SK-N-SH (cell line): ENCODE results near the gene LONRF3. TPM values are rescaled to one million over a fixed set of nuclear protein-coding genes. Genes with fewer than 3 reads are reported as not detected.

Experiments
- CTCF ChIA-PET: fragments of 300-600, 350-600 bp; formaldehyde crosslinking; extraction: SDS; loops from one replicate; lab custom pipeline; 2021; lab: Yijun Ruan, JAX
- POLR2A ChIA-PET: fragments of 350-600 bp; sonication (Branson Sonifier 250); formaldehyde crosslinking; extraction: SDS; loops from one replicate; lab custom pipeline; 2020; ENCODE audit warnings: antibody characterized with exemption, inconsistent platforms; lab: Yijun Ruan, JAX
- DNase-seq: peaks from one replicate; pipeline ENCODE4 v3.0.0; 2012
- H2AFZ ChIP-seq: fragments of 200-600 bp; sonication (generic); 2 replicates; pipeline ENCODE4 v1.8.1; 2016; ENCODE audit warnings: antibody characterized with exemption, mild to moderate bottlenecking, low read depth
- H3F3A ChIP-seq: fragments of 200-600 bp; sonication (generic); replicated peaks from 2 replicates; pipeline ENCODE3; 2016; ENCODE audit warnings: antibody characterized with exemption, mild to moderate bottlenecking; ENCODE audit not compliant: insufficient read depth
- H3K27ac ChIP-seq, 2 experiments: fragments of 200-500 bp in 1 of 2; fragments of 200-600 bp in 1 of 2; sonication (Bioruptor generic) in 1 of 2; sonication (generic), shearing (Covaris generic) in 1 of 2; 2 replicates each; pipeline versions ENCODE4 v1.5.1 to v1.6.1; 2014 to 2016; ENCODE audit warnings: low read depth in 2 of 2, inconsistent platforms in 1 of 2, low read length in 1 of 2, mild to moderate bottlenecking in 1 of 2, mixed read lengths in 1 of 2
- H3K27me3 ChIP-seq: fragments of 200-600 bp; sonication (generic), shearing (Covaris generic); 2 replicates; pipeline ENCODE4 v1.6.1; 2016; ENCODE audit warnings: mixed run types; ENCODE audit not compliant: insufficient read depth
- H3K36me3 ChIP-seq, 2 experiments: fragments of 200-500 bp in 1 of 2; fragments of 200-600 bp in 1 of 2; sonication (Bioruptor generic) in 1 of 2; sonication (generic) in 1 of 2; replicated peaks in 1 of 2; 2 replicates each; pipeline versions ENCODE3 to v1.5.1; 2014 to 2016; ENCODE audit warnings: low read length in 1 of 2, mild to moderate bottlenecking in 1 of 2; ENCODE audit not compliant: insufficient read depth in 2 of 2, control insufficient read depth in 1 of 2
- H3K4me1 ChIP-seq, 2 experiments: fragments of 200-500 bp in 1 of 2; fragments of 200-600 bp in 1 of 2; sonication (Bioruptor generic) in 1 of 2; sonication (generic), shearing (Covaris generic) in 1 of 2; 2 replicates each; pipeline versions ENCODE4 v1.5.1 to v1.6.1; 2014 to 2016; ENCODE audit warnings: low read depth in 1 of 2, low read length in 1 of 2, mixed run types in 1 of 2; ENCODE audit not compliant: insufficient read depth in 2 of 2, control insufficient read depth in 1 of 2
- H3K4me2 ChIP-seq: fragments of 200-600 bp; sonication (generic), shearing (Covaris generic); 2 replicates; pipeline ENCODE4 v1.6.1; 2017; ENCODE audit warnings: mixed run types
- H3K4me3 ChIP-seq, 2 experiments: fragments of 200-500 bp in 1 of 2; fragments of 200-600 bp in 1 of 2; sonication (Bioruptor generic) in 1 of 2; sonication (generic), shearing (Covaris generic) in 1 of 2; 2 replicates each; pipeline versions ENCODE4 v1.5.1 to v1.8.1; 2014 to 2016; ENCODE audit warnings: low read depth in 2 of 2, inconsistent platforms in 1 of 2, low read length in 1 of 2, mild to moderate bottlenecking in 1 of 2, mixed read lengths in 1 of 2, moderate library complexity in 1 of 2
- H3K79me2 ChIP-seq: fragments of 200-600 bp; sonication (generic); 2 replicates; pipeline ENCODE4 v1.8.1; 2017; ENCODE audit warnings: mild to moderate bottlenecking; ENCODE audit not compliant: insufficient read depth
- H3K9ac ChIP-seq: fragments of 200-600 bp; sonication (generic); 2 replicates; pipeline ENCODE4 v1.6.1; 2017; ENCODE audit warnings: mixed run types
- H3K9me2 ChIP-seq: fragments of 200-600 bp; sonication (generic); 2 replicates; pipeline ENCODE4 v1.6.1; 2017; ENCODE audit warnings: mixed run types
- H3K9me3 ChIP-seq: fragments of 200-600 bp; sonication (generic); 2 replicates; pipeline ENCODE4 v1.6.1; 2017; ENCODE audit warnings: mixed run types, mild to moderate bottlenecking, moderate library complexity
- H4K20me1 ChIP-seq: fragments of 200-600 bp; sonication (generic); 2 replicates; pipeline ENCODE4 v1.6.1; 2017; ENCODE audit warnings: mild to moderate bottlenecking, mixed run types; ENCODE audit not compliant: insufficient read depth
- CHD2 ChIP-seq: fragments of 150-350 bp; IDR thresholded peaks from 2 replicates; pipeline ENCODE4 v1.6.1; 2018; ENCODE audit warnings: low read length; ENCODE audit not compliant: partially characterized antibody
- CTCF ChIP-seq: fragments of 200-600 bp; sonication (generic); IDR thresholded peaks from 2 replicates; pipeline ENCODE4 v1.6.1; 2017; ENCODE audit warnings: antibody characterized with exemption, mild to moderate bottlenecking, moderate library complexity
- ELF1 ChIP-seq: IDR thresholded peaks from 2 replicates; pipeline ENCODE4 v1.4.0; 2012
- EZH2phosphoT487 ChIP-seq: fragments of 200-600 bp; sonication (generic); IDR thresholded peaks from 2 replicates; pipeline ENCODE4 v1.6.1; 2017; ENCODE audit warnings: low read depth, mixed run types, mild to moderate bottlenecking, antibody characterized with exemption, moderate library complexity, borderline replicate concordance
- IRF3 ChIP-seq: fragments of 150-350 bp; IDR thresholded peaks from 2 replicates; pipeline ENCODE4 v1.6.1; 2016; ENCODE audit warnings: mild to moderate bottlenecking, low read depth, low read length
- RAD21 ChIP-seq: IDR thresholded peaks from 2 replicates; pipeline ENCODE4 v1.6.1; 2012; ENCODE audit warnings: mild to moderate bottlenecking, low read length
- RFX5 ChIP-seq: IDR thresholded peaks from 2 replicates; pipeline ENCODE4 v1.6.1; 2012; ENCODE audit warnings: mild to moderate bottlenecking, improper control_type of control experiment, low read length
- SIN3A ChIP-seq: IDR thresholded peaks from 2 replicates; pipeline ENCODE4 v1.6.1; 2012; ENCODE audit warnings: low read depth, mild to moderate bottlenecking, low read length, moderate library complexity, borderline replicate concordance
- SMC3 ChIP-seq: IDR thresholded peaks from 2 replicates; pipeline ENCODE4 v1.6.1; 2012; ENCODE audit warnings: low read depth, low read length, improper control_type of control experiment
- TAF1 ChIP-seq: IDR thresholded peaks from 2 replicates; pipeline ENCODE4 v1.6.1; 2012; ENCODE audit warnings: low read depth, mild to moderate bottlenecking, low read length, moderate library complexity, borderline replicate concordance
- YY1 ChIP-seq: IDR thresholded peaks from 2 replicates; pipeline ENCODE4 v1.4.0; 2012; ENCODE audit warnings: low read depth, mild to moderate bottlenecking
- ZBTB33 ChIP-seq: IDR thresholded peaks from 2 replicates; pipeline ENCODE4 v1.4.0; 2012; ENCODE audit warnings: low read depth, borderline replicate concordance
- WGBS: methylation state at CpG from one replicate; pipeline ENCODE4 v1.1.6; 2017; ENCODE audit warnings: low lambda C conversion rate; 5-methylcytosine and 5-hydroxymethylcytosine counted together
- polyA plus RNA-seq, 3 experiments: library from polyadenylated mRNA; depleted of rRNA; stranded (reverse); fragments of >200 nt; gene quantifications; 2 replicates each; pipeline ENCODE4 v1.2.3, GENCODE V29; 2012

Gene LONRF3
- polyA plus RNA-seq, 1 of the 3 experiments (the other 2 are of a cell fraction), result 0.07 TPM

GRCh38 chrX:119063428-119063827 lies 89.0 kb downstream of the LONRF3 start:
- no peak for DNase-seq
- Histone ChIP-seq H3F3A (no peaks in the 10 kb centered on the region), H2AFZ (no peak overlapping the region), H3K4me1 (no peaks in the 10 kb centered on the region), H3K9me3 (no peaks in the 10 kb centered on the region), H3K9me2 (no peaks in the 10 kb centered on the region), H3K4me2 (no peak overlapping the region), H3K4me3 (no peak overlapping the region), H3K9ac (no peak overlapping the region), H3K27ac (no peak overlapping the region), H3K79me2 (no peaks in the 10 kb centered on the region)
- ChIA-PET CTCF (no interaction called here), POLR2A (no interaction called here)
- 50% methylated on average over 7 of the region's 7 CpGs for WGBS
- TF ChIP-seq ELF1 (no peak), RFX5 (no peak), EZH2phosphoT487 (no peak), TAF1 (no peak), CHD2 (no peak), IRF3 (no peak), SIN3A (no peak), ZBTB33 (no peak)
- TF ChIP-seq, all 33 proteins: peak for 0
- no peaks in the 10 kb centered on the region for H3K27me3 ChIP-seq
- H4K20me1 ChIP-seq, result no peaks in the 10 kb centered on the region
- no peaks in the 10 kb centered on the region for H3K36me3 ChIP-seq

GRCh38 chrX:119067023-119067739 lies 92.8 kb downstream of the LONRF3 start:
- peak; percentile 44 for DNase-seq
- no peak overlapping the region for H2AFZ ChIP-seq
- no peak overlapping the region for H3K4me2 ChIP-seq
- H3K36me3 ChIP-seq, result no peaks in the 10 kb centered on the region
- H3K9me2 ChIP-seq, result no peaks in the 10 kb centered on the region
- H3K9ac ChIP-seq, result no peak overlapping the region
- H3K27ac ChIP-seq, result no peak overlapping the region
- 0% methylated on average over 7 of the region's 7 CpGs for WGBS
- H3K9me3 ChIP-seq, result no peaks in the 10 kb centered on the region
- no peaks in the 10 kb centered on the region for H3K4me1 ChIP-seq
- no peaks in the 10 kb centered on the region for H3K79me2 ChIP-seq
- TF ChIP-seq SMC3 (peak; percentile 59), RAD21 (peak; percentile 68), CTCF (peak; percentile 64), TAF1 (no peak), YY1 (no peak)
- peaks cover 27% of the 10 kb centered on the region; the same call in 1 of the 2 replicates for H3K27me3 ChIP-seq
- ChIA-PET CTCF (interaction anchor here (0.6 to 0.9 kb wide), 3 partner anchors 8 to 64 kb away, joined by 3 read pairs; no protein-coding TSS in a partner anchor), POLR2A (no interaction called here)
- no peak overlapping the region for H3K4me3 ChIP-seq
- no peaks in the 10 kb centered on the region for H3F3A ChIP-seq
- H4K20me1 ChIP-seq, result no peaks in the 10 kb centered on the region

Other genes with a start within 250 kb of the LONRF3 start
- gene IL13RA1, start 247.0 kb upstream of the LONRF3 start, polyA plus RNA-seq (2012; rRNA removed), result 27.0 and 29.9 TPM in 2 replicates
- 0.26 and 0.31 TPM in 2 replicates for gene ZCCHC12, start 150.8 kb upstream of the LONRF3 start, polyA plus RNA-seq (2012; rRNA removed)
- not detected in 2 replicates for gene CT47C1, start 98.4 kb downstream of the LONRF3 start, polyA plus RNA-seq (2012; rRNA removed)
- not detected in 2 replicates for gene KIAA1210, start 153.2 kb downstream of the LONRF3 start, polyA plus RNA-seq (2012; rRNA removed)